Parathyroid adenoma (tissue), 2 donors: Measurements from ENCODE around the gene ZYX.
A peak's percentile ranks its signal among the peaks of the same experiment; 100 is the strongest.

ENCODE experiments used
- H2AFZ ChIP-seq: fragments of 300-600 bp; sonication (generic); one replicate; pipeline ENCODE4 v1.7.0; 2017; ENCODE audit warnings: antibody characterized with exemption, mild to moderate bottlenecking
- H3K27ac ChIP-seq: fragments of 300-600 bp; sonication (generic); one replicate; pipeline ENCODE4 v1.7.0; 2017
- H3K27me3 ChIP-seq: fragments of 300-600 bp; sonication (generic); one replicate; pipeline ENCODE4 v1.7.0; 2017; ENCODE audit warnings: low read length; ENCODE audit not compliant: control insufficient read depth, insufficient read depth
- H3K36me3 ChIP-seq: fragments of 300-600 bp; sonication (generic); one replicate; pipeline ENCODE4 v1.7.0; 2017; ENCODE audit warnings: low read length; ENCODE audit not compliant: control insufficient read depth, insufficient read depth
- H3K4me1 ChIP-seq: fragments of 300-600 bp; sonication (generic); one replicate; pipeline ENCODE4 v1.7.0; 2017; ENCODE audit warnings: control low read depth
- H3K4me2 ChIP-seq: fragments of 300-600 bp; sonication (generic); one replicate; pipeline ENCODE4 v1.7.0; 2017; ENCODE audit warnings: low read length
- H3K4me3 ChIP-seq: fragments of 300-600 bp; sonication (generic); one replicate; pipeline ENCODE4 v1.7.0; 2017; ENCODE audit warnings: low read depth, low read length
- H3K79me2 ChIP-seq: fragments of 300-600 bp; sonication (generic); one replicate; pipeline ENCODE4 v1.7.0; 2017; ENCODE audit warnings: control low read depth
- H3K9ac ChIP-seq: fragments of 300-600 bp; sonication (generic); one replicate; pipeline ENCODE4 v1.7.0; 2017; ENCODE audit warnings: mild to moderate bottlenecking
- H3K9me3 ChIP-seq: fragments of 300-600 bp; sonication (generic); one replicate; pipeline ENCODE4 v1.7.0; 2017; ENCODE audit warnings: low read length; ENCODE audit not compliant: control insufficient read depth
- TF ChIP-seq, protein P1 (sequence below): fragments of 300-600 bp; sonication (generic); IDR thresholded peaks from one replicate; pipeline ENCODE4 v1.7.0; 2017; ENCODE audit warnings: antibody characterized with exemption, mild to moderate bottlenecking
- donor health status: primary hyperparathyroidism.

The ZYX gene

DNA sequence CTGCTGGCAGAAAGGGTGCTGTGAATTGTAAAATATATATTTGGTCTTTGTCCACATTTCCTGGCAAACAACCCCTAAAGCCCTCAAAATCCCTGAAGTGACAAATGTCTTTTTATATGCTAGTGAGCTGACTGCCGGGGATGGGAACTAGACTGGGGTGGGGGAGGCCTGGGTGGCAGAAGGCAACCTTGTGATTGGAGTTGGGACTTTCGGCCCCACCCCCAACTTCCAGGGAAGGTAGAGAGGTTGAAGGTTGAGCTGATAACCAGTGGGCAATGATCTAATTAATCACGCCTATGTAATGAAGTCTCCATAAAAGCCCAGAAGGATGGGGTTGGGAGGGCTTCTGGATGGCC lies 24.8 kb downstream of the ZYX start:
- Histone ChIP-seq H3K9ac (no peak overlapping the region), H3K4me3 (peak overlapping the region; percentile 100), H3K4me1 (peaks cover 12% of the 10 kb centered on the region), H3K4me2 (peak overlapping the region; percentile 97), H3K36me3 (peaks cover 18% of the 10 kb centered on the region), H3K27me3 (no peaks in the 10 kb centered on the region), H3K27ac (no peak overlapping the region), H3K9me3 (no peaks in the 10 kb centered on the region), H2AFZ (no peak overlapping the region), H3K79me2 (peaks cover 11% of the 10 kb centered on the region)
- TF ChIP-seq, protein P1, sequence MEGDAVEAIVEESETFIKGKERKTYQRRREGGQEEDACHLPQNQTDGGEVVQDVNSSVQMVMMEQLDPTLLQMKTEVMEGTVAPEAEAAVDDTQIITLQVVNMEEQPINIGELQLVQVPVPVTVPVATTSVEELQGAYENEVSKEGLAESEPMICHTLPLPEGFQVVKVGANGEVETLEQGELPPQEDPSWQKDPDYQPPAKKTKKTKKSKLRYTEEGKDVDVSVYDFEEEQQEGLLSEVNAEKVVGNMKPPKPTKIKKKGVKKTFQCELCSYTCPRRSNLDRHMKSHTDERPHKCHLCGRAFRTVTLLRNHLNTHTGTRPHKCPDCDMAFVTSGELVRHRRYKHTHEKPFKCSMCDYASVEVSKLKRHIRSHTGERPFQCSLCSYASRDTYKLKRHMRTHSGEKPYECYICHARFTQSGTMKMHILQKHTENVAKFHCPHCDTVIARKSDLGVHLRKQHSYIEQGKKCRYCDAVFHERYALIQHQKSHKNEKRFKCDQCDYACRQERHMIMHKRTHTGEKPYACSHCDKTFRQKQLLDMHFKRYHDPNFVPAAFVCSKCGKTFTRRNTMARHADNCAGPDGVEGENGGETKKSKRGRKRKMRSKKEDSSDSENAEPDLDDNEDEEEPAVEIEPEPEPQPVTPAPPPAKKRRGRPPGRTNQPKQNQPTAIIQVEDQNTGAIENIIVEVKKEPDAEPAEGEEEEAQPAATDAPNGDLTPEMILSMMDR: no peak

DNA sequence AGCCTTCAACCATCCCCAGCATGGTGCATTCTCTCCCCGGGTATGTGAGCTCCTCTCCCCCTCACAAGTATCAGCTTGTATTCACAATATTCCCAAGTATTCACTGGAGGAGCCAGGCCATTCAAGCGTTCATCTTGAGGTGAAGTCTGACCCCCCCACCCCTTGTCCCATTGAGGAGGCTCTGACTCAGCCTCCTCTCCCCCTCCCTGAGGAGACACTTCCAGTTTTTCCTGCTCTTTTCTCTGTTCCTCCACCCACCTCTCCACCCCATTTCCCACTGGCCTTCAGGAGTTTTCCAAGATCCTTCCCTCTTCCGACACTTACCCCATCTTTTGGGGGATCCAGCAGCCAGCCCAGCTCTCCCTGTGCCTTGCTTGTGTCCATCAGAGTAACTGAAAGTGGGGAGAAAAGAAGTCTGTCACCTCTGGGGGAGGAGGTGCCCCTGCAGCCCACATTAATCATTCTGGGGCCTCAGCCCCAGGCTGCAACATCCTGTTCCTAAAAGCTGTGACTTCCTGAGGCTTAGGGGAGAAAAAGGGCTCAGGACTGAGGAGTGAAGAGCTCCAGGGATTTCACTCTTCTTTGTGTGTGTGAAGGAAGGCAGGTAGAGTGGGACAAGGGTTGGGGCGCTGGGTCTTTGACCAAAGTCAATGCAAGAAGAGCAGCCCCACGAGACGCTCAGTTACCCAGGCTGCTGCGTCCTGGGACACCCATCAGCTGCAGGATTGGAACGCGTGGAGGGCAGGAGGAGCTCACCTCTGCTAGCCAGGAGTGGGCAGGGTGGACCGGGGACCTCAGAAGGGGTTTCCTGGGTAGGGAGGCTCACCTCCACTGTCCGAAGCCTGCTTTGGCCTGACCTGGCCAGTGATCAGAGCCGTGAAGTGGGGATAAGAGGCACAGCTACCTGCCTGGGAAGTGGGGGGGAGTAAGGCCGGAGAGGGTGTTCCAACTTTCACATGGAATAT lies 26.4 kb downstream of the ZYX start:
- H3K79me2 ChIP-seq: peaks cover 11% of the 10 kb centered on the region
- no peak overlapping the region for H3K9ac ChIP-seq
- peak overlapping the region; percentile 100 for H3K4me3 ChIP-seq
- peak overlapping the region; percentile 70 for H2AFZ ChIP-seq
- H3K4me1 ChIP-seq: peaks cover 12% of the 10 kb centered on the region
- no peaks in the 10 kb centered on the region for H3K27me3 ChIP-seq
- peak overlapping the region; percentile 77 for H3K27ac ChIP-seq
- no peaks in the 10 kb centered on the region for H3K9me3 ChIP-seq
- peak overlapping the region; percentile 97 for H3K4me2 ChIP-seq
- TF ChIP-seq, protein P1: no peak
- peaks cover 18% of the 10 kb centered on the region for H3K36me3 ChIP-seq

DNA sequence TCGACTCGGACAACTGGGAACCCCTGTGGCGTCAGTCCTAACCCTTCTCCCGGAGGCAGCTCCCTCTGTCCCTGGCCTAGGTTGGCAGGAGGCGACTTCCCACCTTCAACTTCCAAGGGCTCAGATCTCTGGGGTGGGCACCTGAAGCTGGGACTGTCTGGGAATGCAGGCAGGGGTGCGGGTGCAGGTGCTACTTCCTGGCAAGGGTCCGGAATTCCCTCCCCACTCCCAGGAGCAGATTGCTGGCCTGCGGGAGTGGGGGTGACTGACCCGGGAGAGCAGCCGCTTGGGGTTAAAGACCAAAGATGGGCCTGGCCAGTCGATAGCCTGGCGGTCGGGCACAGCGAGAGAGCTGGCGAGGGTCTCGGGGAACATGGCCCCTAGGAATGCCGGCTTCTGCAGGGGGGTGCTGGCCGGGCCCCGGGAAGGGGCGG lies 27.1 kb downstream of the ZYX start:
- peak overlapping the region; percentile 70 for H2AFZ ChIP-seq
- peaks cover 18% of the 10 kb centered on the region for H3K36me3 ChIP-seq
- H3K4me2 ChIP-seq: peak overlapping the region; percentile 97
- TF ChIP-seq, protein P1: no peak
- no peaks in the 10 kb centered on the region for H3K9me3 ChIP-seq
- peaks cover 11% of the 10 kb centered on the region for H3K79me2 ChIP-seq
- H3K4me1 ChIP-seq: peaks cover 12% of the 10 kb centered on the region
- H3K27ac ChIP-seq: peak overlapping the region; percentile 77
- peak overlapping the region; percentile 100 for H3K4me3 ChIP-seq
- no peaks in the 10 kb centered on the region for H3K27me3 ChIP-seq
- H3K9ac ChIP-seq: no peak overlapping the region

DNA sequence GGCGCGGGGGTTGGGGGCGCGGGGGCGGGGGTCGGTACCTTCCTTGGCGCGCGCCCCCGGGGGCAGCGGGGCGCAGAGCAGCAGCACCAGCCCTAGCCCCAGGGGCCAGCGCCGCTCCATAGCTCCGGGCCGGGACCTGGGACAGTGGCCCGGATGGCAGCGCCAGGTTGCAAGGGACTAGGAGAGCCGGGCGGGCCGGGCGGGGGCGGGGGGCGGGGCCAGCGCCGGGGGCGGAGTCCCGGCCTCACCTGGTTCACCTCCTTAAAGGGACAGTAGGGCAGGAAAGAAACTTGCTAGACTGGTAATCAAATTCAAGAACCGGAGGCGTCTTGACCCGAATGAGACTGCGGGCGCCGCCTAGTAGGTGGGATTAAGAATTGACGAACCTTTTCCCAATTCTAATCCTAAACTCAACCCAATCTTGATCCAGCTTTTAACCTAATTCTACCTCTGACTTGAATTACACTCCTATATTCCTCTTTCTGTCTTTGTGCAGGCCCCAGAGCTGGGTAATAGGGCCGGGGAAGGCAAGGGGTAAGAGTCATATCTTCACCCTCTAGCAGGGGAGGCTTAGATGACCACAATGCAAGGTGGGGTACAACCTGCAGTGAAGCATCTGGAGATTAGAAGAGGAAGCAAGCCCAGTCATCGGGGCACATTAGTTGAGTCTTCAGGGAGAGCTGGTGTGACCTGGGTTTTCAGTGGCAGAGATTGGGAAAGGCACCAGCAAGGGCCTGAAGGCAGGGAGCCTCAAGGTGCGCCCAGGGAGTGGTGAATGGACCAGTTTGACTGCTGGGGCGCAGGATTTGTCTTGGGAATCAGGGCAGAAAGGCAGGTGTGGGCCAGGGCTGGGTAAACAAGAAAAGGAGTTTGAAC lies 27.8 kb downstream of the ZYX start, which contains the start of gene EPHA1:
Gene EPHA1 (minus strand): TSS at position 171 of the 876 bp plus-strand sequence. CDS start 51 bp downstream, at position 120.
- Histone ChIP-seq H3K79me2 (peaks cover 11% of the 10 kb centered on the region), H3K9me3 (no peaks in the 10 kb centered on the region), H3K4me2 (peak within 1 kb of the TSS; percentile 97), H3K9ac (peak within 1 kb of the TSS; percentile 23), H3K4me1 (peaks cover 12% of the 10 kb centered on the region), H2AFZ (peak within 1 kb of the TSS; percentile 78), H3K27me3 (no peaks in the 10 kb centered on the region), H3K4me3 (peak within 1 kb of the TSS; percentile 100), H3K27ac (peak within 1 kb of the TSS; percentile 77), H3K36me3 (peaks cover 18% of the 10 kb centered on the region)
- TF ChIP-seq, protein P1: peak; percentile 70
